Cardiac fibroblast (primary cell): ENCODE measurements around the gene TRAPPC2L.

Experiments
- DNase-seq, 2 donors: peaks; one replicate each; pipeline versions ENCODE4 v3.0.0 to v3.0.0-alpha.2; 2010; ENCODE audit warnings: low read depth in 2 of 2
- H3K4me3 ChIP-seq, 2 donors: replicated peaks in 1 of 2; 1 replicate in 1 of 2; 2 replicates in 1 of 2; pipeline ENCODE4 v1.5.1; 2011; ENCODE audit warnings: low read depth in 2 of 2, low read length in 2 of 2, mild to moderate bottlenecking in 2 of 2, moderate library complexity in 1 of 2
- TF ChIP-seq, protein P1 (sequence below): IDR thresholded peaks from one replicate; pipeline ENCODE4 v1.5.1; 2011; ENCODE audit warnings: low read depth, mild to moderate bottlenecking, low read length, inconsistent platforms

TRAPPC2L gene

DNA sequence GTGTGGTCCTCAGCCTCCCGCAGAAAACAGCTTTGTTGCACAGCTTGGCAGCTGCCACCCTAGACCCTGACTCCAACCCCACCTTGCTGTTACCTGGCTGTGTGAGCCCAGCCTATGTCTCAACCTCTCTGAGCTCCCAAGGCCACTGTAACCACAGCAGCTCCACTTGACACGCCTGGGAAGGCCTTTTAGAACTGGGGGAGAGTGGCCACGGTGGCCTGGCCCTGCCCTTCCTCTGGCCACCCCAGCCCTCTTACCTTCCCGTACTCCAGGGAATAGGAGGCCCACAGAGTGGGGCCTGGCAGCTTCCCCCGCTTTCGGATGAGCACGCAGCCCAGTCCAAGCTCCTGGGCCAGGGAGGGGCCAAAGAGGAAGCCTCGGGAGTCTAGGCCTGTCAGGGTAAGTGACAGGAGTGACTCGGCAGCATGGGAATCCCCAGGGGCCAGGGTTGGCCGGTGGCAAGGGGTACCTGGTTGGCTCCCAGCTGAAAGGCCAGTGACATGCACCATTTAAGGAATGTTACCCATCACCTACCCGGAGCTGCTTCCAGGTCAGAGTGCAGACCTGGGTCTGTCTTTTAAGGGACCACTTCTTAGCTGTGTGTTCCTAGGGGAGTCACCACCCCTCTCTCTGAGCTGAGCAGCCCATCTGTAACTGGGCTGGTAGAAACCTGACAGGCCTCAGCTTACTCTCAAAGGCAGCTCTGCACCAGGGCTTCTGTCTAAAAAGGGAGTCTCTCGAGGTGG is 46.6 kb upstream of the TRAPPC2L start:
- peak overlapping the region; percentile 71 to 77 for H3K4me3 ChIP-seq
- peak in 1 of 2 donors; percentile 12 for DNase-seq
- TF ChIP-seq, protein P1, sequence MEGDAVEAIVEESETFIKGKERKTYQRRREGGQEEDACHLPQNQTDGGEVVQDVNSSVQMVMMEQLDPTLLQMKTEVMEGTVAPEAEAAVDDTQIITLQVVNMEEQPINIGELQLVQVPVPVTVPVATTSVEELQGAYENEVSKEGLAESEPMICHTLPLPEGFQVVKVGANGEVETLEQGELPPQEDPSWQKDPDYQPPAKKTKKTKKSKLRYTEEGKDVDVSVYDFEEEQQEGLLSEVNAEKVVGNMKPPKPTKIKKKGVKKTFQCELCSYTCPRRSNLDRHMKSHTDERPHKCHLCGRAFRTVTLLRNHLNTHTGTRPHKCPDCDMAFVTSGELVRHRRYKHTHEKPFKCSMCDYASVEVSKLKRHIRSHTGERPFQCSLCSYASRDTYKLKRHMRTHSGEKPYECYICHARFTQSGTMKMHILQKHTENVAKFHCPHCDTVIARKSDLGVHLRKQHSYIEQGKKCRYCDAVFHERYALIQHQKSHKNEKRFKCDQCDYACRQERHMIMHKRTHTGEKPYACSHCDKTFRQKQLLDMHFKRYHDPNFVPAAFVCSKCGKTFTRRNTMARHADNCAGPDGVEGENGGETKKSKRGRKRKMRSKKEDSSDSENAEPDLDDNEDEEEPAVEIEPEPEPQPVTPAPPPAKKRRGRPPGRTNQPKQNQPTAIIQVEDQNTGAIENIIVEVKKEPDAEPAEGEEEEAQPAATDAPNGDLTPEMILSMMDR = no peak

DNA sequence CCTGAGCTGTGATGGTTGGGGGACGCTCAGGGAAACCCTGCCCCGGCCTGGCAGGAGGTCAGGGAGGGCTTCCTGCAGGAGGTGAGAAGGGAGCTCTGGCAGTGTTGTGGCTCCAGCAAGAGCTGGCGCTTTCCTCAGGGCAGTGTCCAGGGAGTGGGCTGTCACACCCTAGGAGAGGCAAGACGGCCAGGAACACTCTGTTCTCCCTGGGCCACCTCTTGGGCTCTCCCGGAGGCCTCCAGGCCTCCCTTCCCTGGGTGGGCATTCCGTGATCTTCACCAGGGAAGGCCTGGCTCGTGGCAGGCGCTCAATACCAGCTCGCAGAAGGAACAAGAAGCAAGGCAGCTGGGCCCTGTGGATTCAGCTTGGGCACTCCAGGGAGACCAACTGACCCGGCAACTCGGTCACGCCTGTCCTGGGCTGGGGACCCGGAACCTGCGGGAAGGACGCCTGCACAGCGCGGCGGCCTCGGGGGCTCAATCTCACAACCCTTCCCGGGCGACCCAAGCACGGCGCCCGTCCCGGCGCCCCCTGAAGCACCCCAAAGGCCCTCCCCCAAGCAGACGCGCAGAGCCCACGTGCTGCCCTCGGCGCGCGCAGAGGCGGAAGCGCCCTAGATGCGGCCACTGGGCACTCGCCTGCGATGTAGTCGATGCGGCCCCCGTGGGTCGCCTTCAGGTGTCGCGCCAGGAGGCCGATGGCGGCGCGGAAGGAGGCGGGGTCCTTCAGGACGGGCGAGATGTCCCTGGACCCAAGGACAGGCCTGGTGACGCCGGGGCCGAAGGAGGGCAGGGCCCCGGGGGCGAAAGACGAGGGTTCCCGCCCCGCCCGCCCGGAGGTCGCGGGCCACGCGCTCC is 45.8 kb upstream of the TRAPPC2L start:
- DNase-seq = peak; percentile 78 to 86
- TF ChIP-seq, protein P1 = no peak
- peak overlapping the region; percentile 71 to 77 for H3K4me3 ChIP-seq

DNA sequence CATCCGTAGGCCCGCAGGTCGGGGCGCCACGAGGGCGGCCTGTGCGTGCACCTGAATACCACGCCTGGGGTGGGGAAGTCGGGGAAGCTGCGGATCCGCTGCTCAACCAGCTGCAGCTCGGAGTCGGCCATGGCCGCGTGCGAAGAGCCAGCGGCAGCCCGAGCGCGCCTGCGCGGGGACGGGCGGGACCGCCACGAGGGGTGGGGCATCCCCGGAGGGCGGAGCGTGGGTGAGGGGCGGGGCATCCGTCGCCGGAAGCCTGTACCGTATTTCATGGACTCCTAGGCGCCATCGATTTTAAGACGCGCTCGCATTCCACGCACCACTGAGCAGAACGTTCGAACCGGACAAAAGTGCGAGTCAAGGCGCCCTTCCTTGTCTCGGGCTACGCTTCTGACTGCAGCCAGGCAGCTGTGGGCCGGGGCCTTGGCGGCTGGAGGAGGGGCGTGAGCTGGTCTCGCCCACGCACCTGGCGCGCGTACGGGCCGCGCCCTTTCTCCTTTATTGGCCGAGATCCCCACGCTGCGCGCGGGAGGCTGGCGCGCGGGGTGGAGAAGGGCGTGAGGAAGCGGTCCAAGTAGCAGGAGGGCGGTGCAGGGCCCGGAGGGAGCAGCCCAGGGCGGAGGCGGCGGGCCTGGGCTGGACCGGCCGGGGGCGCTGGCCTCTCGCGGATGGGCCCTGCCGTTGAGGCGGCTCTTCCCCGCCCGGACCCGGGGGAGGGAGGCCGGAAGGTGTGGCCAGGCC is 45.0 kb upstream of the TRAPPC2L start, which contains the start of gene APRT:
TSS of gene APRT (minus strand) at position 160 of the 744 bp plus-strand sequence. CDS start at position 131, 29 bp downstream.
- DNase-seq = peak; percentile 94 to 97
- TF ChIP-seq, protein P1 = no peak
- H3K4me3 ChIP-seq = peak within 1 kb of the TSS; percentile 71 to 77

DNA sequence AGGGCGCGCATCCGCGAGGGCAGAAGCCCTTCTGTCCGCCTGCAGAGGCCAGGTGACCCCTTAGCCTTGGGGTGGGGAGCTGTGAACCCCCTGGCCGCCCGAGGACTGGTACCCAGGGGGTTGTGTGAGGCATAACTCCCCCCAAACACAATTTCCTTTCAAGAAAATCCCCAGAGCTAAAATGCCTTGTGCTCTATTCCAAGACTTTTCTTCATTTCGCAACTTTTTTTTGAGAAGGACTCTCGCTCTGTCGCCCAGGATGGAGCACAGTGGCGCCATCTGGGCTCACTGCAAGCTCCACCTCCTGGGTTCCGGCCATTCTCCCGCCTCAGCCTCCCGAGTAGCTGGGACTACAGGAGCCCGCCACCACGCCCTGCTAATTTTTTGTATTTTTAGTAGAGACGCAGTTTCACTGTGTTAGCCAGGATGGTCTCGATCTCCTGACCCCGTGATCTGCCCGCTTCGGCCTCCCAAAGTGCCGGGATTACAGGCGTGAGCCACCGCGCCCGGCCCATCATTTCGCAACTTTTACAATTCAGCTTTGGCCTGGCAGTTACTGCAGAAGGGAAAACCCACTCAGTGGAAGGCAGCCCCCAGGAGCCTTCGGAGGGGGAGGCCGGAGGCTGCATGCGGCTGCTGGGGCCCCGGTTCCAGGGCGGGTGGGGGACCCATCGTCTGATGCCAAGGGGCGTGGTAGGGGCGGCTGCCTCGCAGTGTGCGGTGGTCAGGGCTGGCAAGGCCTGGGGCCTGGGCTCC is 44.2 kb upstream of the TRAPPC2L start:
- TF ChIP-seq, protein P1 = no peak
- H3K4me3 ChIP-seq = peak overlapping the region; percentile 50 to 77
- peak; percentile 62 to 64 for DNase-seq

DNA sequence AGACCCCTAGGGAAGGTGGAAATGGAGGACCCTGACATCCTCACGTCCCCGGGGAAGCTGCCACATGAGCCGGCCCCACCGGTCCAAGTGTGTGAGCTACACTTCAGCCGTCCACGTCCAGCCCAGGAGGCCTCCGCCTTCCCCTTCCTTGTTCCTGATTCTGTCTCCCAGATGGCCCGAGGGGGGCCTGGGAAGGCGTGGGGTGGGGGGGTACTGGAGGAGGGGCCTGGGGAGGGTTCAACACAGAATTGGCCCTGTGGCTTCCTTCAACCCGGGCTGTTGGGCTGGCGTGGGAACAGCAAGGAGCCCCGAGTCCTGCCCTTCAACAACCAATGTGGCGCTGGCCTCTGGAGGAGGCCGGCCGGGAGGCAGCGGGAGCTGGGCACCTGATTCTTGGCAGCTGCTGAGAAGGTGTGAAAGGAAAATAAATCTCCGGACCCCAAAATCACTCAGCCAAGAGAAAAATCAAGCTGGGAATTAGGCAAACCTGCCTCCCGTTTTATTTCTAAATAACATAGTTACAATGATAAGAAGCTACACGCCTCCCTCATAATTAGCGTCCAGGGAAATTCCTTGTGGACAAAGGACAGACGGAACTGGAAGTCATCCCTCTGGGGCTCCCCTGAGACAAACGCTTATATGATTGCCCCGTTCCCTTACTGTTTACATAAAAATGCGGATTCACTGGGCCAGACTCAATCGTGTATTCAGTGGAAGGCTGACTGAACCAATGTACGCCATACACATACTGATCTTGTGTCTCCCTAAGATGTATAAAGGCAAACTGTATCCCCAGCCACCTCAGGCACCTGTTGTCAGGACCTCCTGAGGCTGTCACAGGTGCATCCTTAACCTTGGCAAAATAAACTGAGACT is 43.4 kb upstream of the TRAPPC2L start:
- H3K4me3 ChIP-seq = no peak overlapping the region
- TF ChIP-seq, protein P1 = no peak
- DNase-seq = no peak
